GM10248 (cell line): ENCODE results near the gene FKBP1A.

ENCODE experiments used
- CTCF ChIA-PET: fragments of 300-600 bp; sonication (Branson Sonifier 250); formaldehyde crosslinking; extraction: SDS; loops from one replicate; lab custom pipeline; 2021; ENCODE audit warnings: antibody characterized with exemption; lab: Yijun Ruan, JAX
- POLR2A ChIA-PET: fragments of 350-650 bp; sonication (Branson Sonifier 250); formaldehyde crosslinking; extraction: SDS; loops from one replicate; lab custom pipeline; 2020; ENCODE audit warnings: antibody characterized with exemption; lab: Yijun Ruan, JAX
- DNase-seq: peaks from one replicate; pipeline ENCODE4 v3.0.0; 2012; ENCODE audit errors: extremely low spot score
- CTCF ChIP-seq: IDR thresholded peaks from 2 replicates; pipeline ENCODE4 v1.5.1; 2012; ENCODE audit warnings: mild to moderate bottlenecking, low read depth; ENCODE audit errors: extremely low read depth, missing control alignments, control extremely low read depth

FKBP1A gene

GRCh38 chr20:1420066-1420465, 27.2 kb upstream of the FKBP1A start:
- DNase-seq = no peak
- TF ChIP-seq CTCF = no peak
- ChIA-PET POLR2A (no interaction called here), CTCF (interaction anchor here (1.8 kb wide), 1 partner anchor 17 kb away, joined by 7 read pairs; no protein-coding TSS in a partner anchor)

- no peak for TF ChIP-seq CTCF
- ChIA-PET CTCF (interaction anchor here (1.3 kb wide), 1 partner anchor 19 kb away, joined by 3 read pairs; no protein-coding TSS in a partner anchor), POLR2A (no interaction called here)
- no peak for DNase-seq
Observed at GRCh38 chr20:1418350-1418749, 25.5 kb upstream of the FKBP1A start.

GRCh38 chr20:1417790-1418189, 24.9 kb upstream of the FKBP1A start:
- ChIA-PET CTCF (interaction anchor here (1.3 kb wide), 1 partner anchor 19 kb away, joined by 3 read pairs; no protein-coding TSS in a partner anchor), POLR2A (no interaction called here)

GRCh38 chr20:1417273-1417672, 24.4 kb upstream of the FKBP1A start:
- ChIA-PET CTCF (no interaction called here), POLR2A (no interaction called here)
- DNase-seq = no peak
- no peak for TF ChIP-seq CTCF

More at GRCh38 chr20:1417790-1418189, 24.9 kb upstream of the FKBP1A start:
- no peak for DNase-seq
- no peak for TF ChIP-seq CTCF

- DNase-seq = no peak
- TF ChIP-seq CTCF = no peak
- ChIA-PET CTCF (no interaction called here), POLR2A (no interaction called here)
Observed at GRCh38 chr20:1415667-1416468, 23.0 kb upstream of the FKBP1A start.

- TF ChIP-seq CTCF = no peak
- ChIA-PET POLR2A (no interaction called here), CTCF (no interaction called here)
- DNase-seq = no peak
Observed at GRCh38 chr20:1414982-1415381, 22.1 kb upstream of the FKBP1A start.
